ENCODE results near the gene DBP.
A peak's percentile ranks its signal among the peaks of the same experiment; 100 is the strongest.
"Not testable (repeated sequence)": the region's sequence is repeated elsewhere in the genome, so short reads cannot be mapped to it uniquely, and the experiment has no call there.

The DBP gene

DNA sequence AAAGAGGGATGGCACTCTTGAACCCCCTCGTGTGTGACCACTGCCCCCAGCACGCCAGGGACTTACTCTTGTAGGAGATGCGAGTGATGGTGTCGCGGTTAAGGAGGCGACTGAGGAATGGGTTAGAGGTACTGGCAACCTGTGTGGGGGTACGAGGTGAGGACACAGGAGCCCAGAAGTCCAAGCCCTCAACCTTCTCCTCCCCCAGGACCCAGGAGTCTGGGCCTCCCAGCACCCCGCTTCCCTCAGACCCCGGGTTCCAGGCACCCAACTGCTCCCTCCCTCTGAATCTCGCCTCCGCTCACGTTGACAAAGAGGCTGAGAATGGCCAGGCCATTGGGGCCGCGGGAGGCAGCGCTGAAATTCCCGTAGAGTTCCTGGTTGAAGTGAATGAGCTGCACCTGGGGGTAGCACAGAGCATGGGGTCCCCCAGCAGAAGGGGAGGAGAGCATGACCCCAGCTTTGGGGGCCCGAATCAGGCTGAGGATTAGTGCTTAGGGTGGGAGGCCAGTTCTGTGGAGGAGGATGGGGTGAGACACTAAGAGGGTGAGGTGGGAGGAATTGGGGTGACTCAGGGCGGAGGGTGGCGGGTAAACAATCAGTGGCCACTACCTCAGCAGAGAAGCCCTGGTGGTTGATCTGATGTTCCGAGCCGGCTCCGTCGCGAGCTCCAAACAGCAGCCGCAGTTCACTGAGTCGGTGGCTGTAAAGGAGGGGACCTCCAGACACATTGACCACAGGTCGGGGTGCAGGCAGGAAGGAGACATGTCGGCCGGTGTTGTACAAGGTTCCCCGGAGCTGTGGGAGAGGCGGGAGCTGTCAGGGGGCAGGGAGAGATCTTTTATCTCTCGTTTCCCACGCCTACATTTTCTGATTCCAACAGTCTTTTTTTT is 2.5 kb upstream of the DBP start:
- no peak for DNase-seq (ENCODE audit: low read depth)

GRCh38 chr19:48638831-48639381 is 1.7 kb upstream of the DBP start:
- DNase-seq (ENCODE audit: low read depth) = no peak

GRCh38 chr19:48637948-48638830 is 1.0 kb upstream of the DBP start:
- DNase-seq (ENCODE audit: low read depth) = peak; percentile 63

- DNase-seq (ENCODE audit: low read depth) = peak; percentile 99
Observed at GRCh38 chr19:48637449-48637947, 319 bp upstream of the DBP start.

GRCh38 chr19:48635966-48636858 is 967 bp downstream of the DBP start:
- DNase-seq (ENCODE audit: low read depth) = no peak

- peak; percentile 59 for DNase-seq (ENCODE audit: low read depth)
Observed at GRCh38 chr19:48635263-48635965, 1.8 kb downstream of the DBP start.

DNA sequence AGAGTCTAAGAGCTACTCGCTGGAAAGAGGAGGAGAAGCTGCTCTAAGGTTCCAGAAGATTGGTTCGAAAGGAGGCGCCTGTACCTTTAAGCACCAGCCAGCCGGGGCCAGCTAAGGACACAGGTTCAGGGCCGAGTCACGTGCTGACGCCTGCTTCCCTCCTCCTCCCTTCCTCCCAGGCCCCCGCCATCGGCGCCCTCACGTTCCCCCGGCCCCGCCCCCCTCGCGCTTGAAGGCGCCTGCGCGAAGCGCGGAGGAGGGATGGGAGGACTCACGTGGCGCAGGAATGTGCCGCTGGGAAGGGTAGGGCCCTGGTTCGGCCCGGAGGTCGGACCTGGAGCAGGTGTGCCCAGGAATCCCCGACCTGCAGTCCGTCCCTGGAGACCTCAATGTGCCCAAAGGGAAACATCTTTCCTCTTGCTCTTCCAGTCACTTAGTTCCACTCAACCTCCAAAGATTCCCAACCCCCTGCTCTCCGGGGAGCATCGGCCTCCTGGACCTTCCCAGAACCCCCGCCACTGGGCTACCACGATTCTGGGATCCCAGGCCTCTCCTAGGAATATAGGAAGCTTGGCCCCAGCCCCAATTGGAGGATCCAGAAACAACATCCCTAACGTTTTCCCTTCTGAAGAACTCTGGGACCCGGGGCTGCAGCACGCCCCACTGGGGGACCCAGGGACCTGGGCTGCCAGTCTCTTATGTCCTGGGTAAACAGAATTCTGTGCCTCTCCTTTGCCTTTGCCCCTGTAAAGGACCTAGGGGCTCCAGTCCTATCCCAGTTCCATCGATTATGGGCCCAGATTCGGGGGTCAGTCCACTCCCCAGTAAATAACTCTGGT is 2.5 kb downstream of the DBP start:
- peak; percentile 91 for DNase-seq (ENCODE audit: low read depth)

DNA sequence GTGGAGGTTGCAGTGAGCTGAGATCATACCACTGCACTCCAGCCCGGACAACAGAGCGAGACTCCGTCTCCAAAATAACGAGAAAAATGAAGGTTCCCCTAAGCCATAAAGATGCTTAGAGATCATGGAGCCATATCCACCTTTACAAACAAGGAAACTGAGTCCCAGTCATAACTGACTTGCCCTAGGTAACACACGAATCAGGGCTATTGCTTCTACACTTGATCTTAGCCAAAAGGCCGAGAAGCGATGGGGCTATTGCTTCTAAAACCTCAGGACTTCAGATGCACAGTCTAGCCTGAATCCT is 3.2 kb downstream of the DBP start:
- no peak for DNase-seq (ENCODE audit: low read depth)

DNA sequence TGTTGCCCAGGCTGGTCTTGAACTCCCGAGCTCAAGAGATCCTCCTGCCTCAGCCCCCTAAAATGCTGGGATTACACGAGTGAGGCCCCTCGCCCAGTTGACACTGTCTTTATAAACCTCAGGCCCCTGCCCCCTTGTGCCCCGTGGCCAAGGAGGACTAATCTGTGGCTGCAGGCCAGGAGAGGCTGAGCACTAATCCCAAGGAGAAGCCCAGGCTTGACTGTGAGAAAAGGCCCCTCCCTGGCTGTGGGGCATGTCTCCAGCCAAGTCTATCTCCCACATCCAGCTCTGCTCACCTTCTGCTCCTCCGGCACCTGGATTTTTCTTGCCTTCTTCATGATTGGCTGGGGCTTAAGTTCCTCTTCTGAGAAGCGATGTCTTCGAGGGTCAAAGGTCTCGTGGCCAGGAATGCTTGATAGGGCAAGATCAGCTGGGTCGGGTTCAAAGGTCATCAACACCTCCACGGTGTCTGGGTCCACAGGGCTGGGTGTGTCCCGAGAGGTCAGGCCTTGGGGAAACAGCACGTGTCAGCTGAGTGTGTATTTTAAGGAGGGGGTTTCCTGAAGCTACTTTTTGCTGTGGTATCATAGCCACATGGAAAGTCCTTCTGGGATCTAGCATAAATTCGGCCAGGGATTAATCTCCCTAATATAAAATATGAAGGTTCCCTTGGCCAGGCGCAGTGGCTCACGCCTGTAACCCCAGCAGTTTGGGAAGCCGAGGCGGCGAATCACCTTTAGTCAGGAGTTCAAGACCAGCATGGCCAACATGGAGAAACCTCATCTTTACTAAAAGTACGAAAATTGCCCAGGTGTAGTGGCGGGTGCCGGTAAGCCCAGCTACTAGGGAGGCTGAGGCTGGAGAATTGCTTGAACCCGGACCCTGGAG is 3.8 kb downstream of the DBP start:
- no peak for DNase-seq (ENCODE audit: low read depth)

DNA sequence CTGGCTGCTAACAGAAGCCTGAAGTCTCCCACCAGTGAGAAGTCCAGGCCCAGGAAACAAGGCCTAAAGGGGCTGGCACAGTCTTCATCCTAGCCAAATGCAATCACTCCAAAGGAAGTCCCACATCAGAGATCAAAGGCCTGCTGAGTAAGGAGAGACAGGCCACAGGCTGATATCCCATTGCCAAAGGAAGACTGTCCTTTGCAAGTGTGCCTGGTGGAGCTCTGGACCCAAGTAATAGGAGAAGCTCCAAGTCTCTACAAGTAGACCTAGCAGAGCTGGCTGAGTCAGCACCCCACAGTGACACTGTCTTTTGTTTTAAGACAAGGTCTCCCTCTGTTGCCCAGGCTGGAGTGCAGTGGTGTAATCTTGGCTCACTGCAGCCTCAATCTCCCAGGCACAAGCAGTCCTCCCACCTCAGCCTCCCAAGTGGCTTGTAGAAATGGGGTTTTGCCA is 4.5 kb downstream of the DBP start:
- no peak for DNase-seq (ENCODE audit: low read depth)

DNA sequence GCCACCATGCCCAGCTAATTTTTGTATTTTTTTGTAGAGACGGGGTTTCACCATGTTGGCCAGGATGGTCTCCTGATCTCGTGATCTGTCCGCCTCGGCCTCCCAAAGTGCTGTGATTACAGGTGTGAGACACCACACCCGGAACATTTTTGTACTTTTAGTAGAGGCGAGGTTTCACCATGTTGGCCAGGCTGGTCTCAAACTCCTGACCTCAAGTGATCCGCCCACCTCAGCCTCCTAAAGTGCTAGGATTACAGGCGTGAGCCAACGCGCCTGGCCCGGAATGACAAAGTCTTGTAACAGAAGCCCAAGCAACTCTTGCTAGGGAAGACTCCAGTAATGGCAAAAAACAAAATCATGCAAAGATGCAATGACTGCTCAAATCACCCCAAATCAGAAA is 4.9 kb downstream of the DBP start:
- DNase-seq (ENCODE audit: low read depth) = not testable (repeated sequence)

GRCh38 chr19:48631225-48631624 is 6.0 kb downstream of the DBP start:
- DNase-seq (ENCODE audit: low read depth) = no peak

DNA sequence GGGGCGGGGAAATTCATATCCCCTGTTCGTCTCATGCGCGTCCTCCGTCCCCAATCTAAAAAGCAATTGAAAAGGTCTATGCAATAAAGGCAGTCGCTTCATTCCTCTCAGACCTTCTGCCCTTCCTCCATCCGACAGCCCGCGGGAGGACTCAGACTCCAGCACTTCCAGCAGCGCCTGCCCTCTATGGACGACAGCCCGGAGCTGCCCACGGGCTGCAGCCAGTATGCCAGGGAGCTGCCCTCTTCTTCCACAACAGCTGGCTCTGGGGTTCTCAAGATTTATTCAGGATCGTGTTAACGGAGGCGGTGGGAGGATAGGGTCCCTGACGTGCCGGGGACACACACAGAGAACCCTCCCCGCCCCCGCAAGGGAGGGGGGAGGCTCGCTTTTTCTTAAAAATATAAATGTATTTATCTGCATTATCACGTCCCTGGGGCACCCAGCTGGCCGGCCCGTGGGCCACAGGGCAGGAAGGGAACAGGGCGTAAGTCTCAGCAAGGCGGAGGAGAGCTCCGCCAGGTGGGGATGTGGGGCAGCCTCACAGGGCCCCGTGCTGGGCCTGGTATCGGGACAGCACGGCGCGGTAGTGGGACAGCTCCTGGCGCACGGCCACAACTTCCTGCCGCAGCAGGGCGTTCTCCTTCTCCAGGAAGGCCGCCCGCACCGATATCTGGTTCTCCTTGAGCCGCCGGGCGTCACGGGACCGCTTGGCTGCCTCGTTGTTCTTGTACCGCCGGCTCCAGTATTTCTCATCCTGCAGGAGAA is 6.7 kb downstream of the DBP start:
- DNase-seq (ENCODE audit: low read depth) = no peak

DNA sequence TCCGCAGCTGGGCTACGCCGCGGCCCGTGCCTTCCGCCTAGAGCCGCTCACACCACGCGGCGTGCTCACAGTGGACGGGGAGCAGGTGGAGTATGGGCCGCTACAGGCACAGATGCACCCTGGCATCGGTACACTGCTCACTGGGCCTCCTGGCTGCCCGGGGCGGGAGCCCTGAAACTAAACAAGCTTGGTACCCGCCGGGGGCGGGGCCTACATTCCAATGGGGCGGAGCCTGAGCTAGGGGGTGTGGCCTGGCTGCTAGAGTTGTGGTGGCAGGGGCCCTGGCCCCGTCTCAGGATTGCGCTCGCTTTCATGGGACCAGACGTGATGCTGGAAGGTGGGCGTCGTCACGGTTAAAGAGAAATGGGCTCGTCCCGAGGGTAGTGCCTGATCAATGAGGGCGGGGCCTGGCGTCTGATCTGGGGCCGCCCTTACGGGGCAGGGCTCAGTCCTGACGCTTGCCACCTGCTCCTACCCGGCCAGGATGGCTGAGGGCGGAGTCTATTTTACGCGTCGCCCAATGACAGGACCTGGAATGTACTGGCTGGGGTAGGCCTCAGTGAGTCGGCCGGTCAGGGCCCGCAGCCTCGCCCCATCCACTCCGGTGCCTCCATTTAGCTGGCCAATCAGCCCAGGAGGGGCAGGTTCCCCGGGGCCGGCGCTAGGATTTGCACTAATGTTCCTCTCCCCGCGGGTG is 7.4 kb downstream of the DBP start:
- no peak for DNase-seq (ENCODE audit: low read depth)

GRCh38 chr19:48629297-48629598 is 7.9 kb downstream of the DBP start:
- DNase-seq (ENCODE audit: low read depth) = no peak

- no peak for DNase-seq (ENCODE audit: low read depth)
Observed at GRCh38 chr19:48628486-48629296, 8.5 kb downstream of the DBP start.

DNA sequence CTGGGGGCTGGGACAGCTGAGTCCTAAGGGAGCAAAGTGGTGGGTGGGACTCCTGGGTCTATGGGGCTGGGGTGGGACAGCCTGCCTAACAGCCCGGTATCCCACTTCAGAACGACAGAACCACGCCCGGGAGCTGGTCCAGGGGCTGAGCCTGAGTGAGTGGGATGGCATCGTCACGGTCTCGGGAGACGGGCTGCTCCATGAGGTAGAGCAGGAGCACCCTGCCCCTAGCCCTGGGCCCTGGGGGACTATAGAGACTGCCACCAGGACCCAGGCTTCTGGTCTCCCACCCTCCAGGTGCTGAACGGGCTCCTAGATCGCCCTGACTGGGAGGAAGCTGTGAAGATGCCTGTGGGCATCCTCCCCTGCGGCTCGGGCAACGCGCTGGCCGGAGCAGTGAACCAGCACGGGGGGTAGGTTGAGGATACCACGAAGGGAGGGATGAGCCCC is 9.3 kb downstream of the DBP start:
- DNase-seq (ENCODE audit: low read depth) = no peak
